ENCODE data around the gene CHD5. TPM values are rescaled to one million over a fixed set of nuclear protein-coding genes. Genes with fewer than 3 reads are reported as not detected.

The CHD5 gene
- total RNA-seq, 1 experiment from 2014 or later, result 1.6 TPM

DNA sequence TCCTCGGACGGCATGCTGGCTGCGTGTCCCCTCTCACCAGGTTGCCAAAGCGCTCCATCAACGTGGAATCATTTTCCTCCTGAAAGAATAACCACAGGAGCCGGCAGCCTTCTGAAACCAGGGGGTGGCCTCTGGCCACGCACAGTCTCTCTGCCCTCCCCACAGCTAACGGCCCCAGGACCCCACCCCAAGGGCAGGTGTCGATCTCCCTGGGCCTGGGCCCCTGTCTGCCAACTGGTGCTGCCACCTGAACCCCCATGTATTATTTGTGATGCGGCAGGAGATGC, 88.4 kb downstream of the CHD5 start:
- H3K56ac ChIP-seq (ENCODE audit: insufficient read length, low read depth, low read length), result no peak overlapping the region
- H3K23me2 ChIP-seq (ENCODE audit: insufficient read length, low read depth, low read length, poor library complexity, severe bottlenecking), result no peaks in the 10 kb centered on the region
- no peak overlapping the region for H4K5ac ChIP-seq (ENCODE audit: insufficient read length, low read depth, low read length)
- Mint-ChIP-seq H3K27me3 (ENCODE audit: low read depth) (no peaks in the 10 kb centered on the region), H3K27ac (no peak overlapping the region), H3K4me1 (no peaks in the 10 kb centered on the region), H3K9me3 (no peaks in the 10 kb centered on the region), H3K36me3 (ENCODE audit: insufficient read depth in 1 of 3, low read depth in 3 of 3) (no peaks in the 10 kb centered on the region), H3K4me3 (no peak overlapping the region)
- H3K27ac ChIP-seq (ENCODE audit: insufficient read length, low read depth, low read length), result no peak overlapping the region
- H4K8ac ChIP-seq (replicated peaks; ENCODE audit: insufficient read length, low read depth, low read length), result no peak overlapping the region
- H3K79me1 ChIP-seq (ENCODE audit: insufficient read depth, low read depth, low read length, poor library complexity, severe bottlenecking), result no peaks in the 10 kb centered on the region
- H2BK5ac ChIP-seq (ENCODE audit: insufficient read length, low read length), result no peak overlapping the region
- no peak overlapping the region for H3K18ac ChIP-seq (ENCODE audit: insufficient read length, low read depth, low read length)
- WGBS (ENCODE audit: extremely low coverage, insufficient read length, low lambda C conversion rate), result no CpG with 5 or more reads among the region's 10 CpGs
- H2BK12ac ChIP-seq (ENCODE audit: insufficient read length, low read depth, low read length), result no peak overlapping the region
- TF ChIP-seq, protein P1, sequence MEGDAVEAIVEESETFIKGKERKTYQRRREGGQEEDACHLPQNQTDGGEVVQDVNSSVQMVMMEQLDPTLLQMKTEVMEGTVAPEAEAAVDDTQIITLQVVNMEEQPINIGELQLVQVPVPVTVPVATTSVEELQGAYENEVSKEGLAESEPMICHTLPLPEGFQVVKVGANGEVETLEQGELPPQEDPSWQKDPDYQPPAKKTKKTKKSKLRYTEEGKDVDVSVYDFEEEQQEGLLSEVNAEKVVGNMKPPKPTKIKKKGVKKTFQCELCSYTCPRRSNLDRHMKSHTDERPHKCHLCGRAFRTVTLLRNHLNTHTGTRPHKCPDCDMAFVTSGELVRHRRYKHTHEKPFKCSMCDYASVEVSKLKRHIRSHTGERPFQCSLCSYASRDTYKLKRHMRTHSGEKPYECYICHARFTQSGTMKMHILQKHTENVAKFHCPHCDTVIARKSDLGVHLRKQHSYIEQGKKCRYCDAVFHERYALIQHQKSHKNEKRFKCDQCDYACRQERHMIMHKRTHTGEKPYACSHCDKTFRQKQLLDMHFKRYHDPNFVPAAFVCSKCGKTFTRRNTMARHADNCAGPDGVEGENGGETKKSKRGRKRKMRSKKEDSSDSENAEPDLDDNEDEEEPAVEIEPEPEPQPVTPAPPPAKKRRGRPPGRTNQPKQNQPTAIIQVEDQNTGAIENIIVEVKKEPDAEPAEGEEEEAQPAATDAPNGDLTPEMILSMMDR (conservative IDR thresholded peaks at IDR 0.05), result no peak
- H2BK15ac ChIP-seq (ENCODE audit: low read depth, low read length), result no peak overlapping the region
- no peak overlapping the region for H2BK20ac ChIP-seq (ENCODE audit: low read depth, low read length, poor library complexity, severe bottlenecking)
- H2BK120ac ChIP-seq (ENCODE audit: low read depth, low read length, poor library complexity, severe bottlenecking), result no peak overlapping the region
- H3K14ac ChIP-seq (ENCODE audit: insufficient read depth, low read length), result no peak overlapping the region; the same call in 1 of the 2 replicates
- no peak overlapping the region for H3K4ac ChIP-seq (ENCODE audit: low read depth, low read length)
- DNase-seq, result no peak
- no peak overlapping the region for H2AK5ac ChIP-seq (ENCODE audit: insufficient read length, low read length)
- no peak overlapping the region for H3T11ph ChIP-seq (ENCODE audit: low read length)
- H2AFZ ChIP-seq (ENCODE audit: low read length), result no peak overlapping the region
- no peak overlapping the region for H4K91ac ChIP-seq (ENCODE audit: insufficient read length, low read depth, low read length)
- H3K9me3 ChIP-seq (ENCODE audit: control insufficient read depth, low read depth, low read length), result no peaks in the 10 kb centered on the region
- no peaks in the 10 kb centered on the region for H4K20me1 ChIP-seq (ENCODE audit: control insufficient read depth, insufficient read depth, insufficient read length)
- H3K27me3 ChIP-seq (ENCODE audit: insufficient read depth, low read length), result no peaks in the 10 kb centered on the region; the same call in 1 of the 2 replicates
- H3K4me2 ChIP-seq (ENCODE audit: insufficient read depth, insufficient read length, low read length), result no peak overlapping the region
- H3K9ac ChIP-seq (ENCODE audit: extremely low read depth, insufficient read length, low read length), result no peak overlapping the region
- H3K79me2 ChIP-seq (ENCODE audit: insufficient read depth, low read length), result no peaks in the 10 kb centered on the region
- no peaks in the 10 kb centered on the region for H3K4me1 ChIP-seq (ENCODE audit: insufficient read depth, low read length)
- H3K23ac ChIP-seq (ENCODE audit: insufficient read length, low read depth, low read length), result no peak overlapping the region
